HG02678 (cell line): ENCODE data around the gene NTSR1.

ENCODE experiments used
- ATAC-seq: cut with Tn5 transposase; IDR thresholded peaks from one replicate; pipeline ENCODE4 v1.9.1; 2021; ENCODE audit warnings: mild to moderate bottlenecking, moderate library complexity; ENCODE audit not compliant: unreplicated experiment

The NTSR1 gene

DNA sequence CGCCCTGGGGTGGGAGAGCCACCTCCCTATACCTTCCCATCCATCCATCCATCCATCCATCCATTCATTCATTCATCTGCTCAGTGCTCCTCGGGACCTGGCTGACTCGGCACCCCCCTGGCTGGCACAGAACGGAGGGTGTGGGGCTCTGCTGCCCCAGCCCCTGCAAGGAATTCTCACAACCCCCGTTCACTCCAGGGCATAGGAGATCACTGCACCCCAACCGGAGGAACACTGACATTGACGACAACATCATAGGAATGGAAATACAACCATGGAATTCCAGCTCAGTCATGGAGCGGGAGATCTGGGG lies 59.6 kb downstream of the NTSR1 start:
- ATAC-seq = no peak

DNA sequence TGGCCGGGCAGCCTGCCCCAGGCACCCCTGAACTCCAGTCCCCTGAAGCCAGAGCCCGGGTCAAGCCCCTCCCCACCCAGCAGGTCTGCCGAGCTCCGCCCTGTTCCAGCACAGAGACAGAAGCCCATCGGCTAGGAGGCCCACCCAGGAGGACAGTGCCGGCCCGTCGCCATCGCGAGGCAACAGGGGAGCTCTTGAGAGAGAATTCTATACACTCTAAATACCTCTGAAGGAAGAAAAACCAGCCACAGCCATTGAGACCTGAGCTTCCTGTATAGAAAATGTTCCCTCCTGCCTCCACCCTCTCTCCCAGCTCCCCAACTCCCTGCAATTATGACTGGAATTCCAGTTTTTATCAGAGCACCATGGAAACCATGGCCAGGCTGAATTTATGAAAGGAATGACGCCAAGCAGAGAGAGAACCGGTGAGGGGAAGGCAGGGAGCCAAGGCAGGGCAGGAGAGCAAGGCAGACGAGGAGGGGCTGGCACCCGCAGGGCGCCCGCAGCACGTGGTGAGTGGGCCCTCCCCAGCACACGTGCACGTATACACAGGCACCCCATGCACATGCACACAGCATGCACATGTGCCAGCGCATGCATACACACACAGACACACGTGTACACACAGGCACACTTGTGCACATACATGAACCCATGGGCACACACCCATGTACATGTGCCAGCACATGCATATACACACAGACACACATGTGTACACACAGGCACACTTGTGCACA lies 60.1 kb downstream of the NTSR1 start:
- no peak for ATAC-seq

DNA sequence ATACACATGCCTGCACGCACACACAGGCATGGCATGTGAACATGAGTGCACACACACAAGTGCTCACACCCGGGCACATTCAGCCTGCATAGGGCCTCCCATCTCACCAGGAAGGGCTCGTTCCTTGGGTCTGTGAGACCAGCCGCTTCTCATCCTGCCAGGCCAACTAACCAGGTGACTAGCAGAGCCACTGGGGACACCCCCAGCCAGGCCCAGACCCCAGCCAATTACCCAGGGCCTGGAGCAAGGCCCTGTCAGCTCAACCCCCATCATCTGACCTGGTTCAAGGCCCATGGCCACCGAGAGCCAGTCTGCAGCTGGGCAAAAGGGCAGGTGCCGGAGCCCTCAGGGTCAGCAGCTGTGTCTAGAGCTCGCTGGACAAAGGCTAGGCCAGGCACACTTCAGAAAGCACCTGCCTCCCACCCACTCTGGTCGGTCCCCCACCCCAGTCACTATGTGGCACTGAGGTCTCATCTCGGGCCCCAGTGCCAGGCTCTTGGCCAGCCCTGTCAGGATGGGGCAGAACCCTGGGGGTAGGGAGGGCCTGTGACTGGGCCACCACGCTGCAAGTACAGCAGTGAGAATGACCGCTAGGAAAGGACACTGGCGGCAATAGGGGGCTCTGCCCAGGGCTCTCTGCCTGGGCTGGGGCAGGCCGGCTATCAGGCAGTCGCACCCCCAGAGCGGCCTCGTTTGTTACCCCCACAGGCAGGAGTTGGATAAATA lies 60.9 kb downstream of the NTSR1 start:
- ATAC-seq = no peak

DNA sequence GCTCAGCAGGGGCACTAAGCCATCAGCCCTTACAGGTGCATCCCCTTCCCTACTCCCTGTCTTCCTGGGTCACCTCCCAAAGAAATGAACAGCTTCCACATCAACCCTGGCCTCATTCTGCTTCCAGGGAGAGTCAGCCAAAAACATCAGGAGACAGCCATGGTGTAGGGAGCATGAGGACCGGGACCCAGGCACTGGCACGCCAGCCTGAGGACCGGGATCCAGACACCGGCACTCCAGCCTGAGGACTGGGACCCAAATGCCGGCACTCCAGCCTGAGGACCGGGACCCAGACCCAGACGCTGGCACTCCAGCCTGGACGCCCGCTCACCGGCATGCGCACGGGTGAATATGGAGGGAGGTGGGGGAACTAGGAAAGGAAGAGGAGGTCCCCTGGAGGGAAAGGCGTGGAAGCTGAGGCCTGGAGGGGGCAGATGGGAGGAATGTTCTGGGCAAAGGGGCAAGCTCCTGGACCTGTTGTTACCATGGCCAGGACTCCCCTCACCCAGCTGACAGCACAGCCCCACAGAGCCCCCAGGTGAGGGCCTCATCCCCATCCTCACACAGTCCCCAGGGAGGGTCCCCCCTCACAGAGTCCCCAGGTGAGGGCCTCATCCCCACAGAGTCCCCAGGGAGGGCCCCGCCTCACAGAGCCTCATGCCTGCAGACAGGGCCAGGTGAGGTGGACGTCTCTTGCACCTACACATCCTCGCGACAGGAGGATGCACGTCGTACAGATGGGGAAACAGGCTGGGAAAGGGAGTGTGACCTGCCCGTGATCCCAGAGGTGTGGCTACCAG lies 61.7 kb downstream of the NTSR1 start:
- ATAC-seq = no peak

DNA sequence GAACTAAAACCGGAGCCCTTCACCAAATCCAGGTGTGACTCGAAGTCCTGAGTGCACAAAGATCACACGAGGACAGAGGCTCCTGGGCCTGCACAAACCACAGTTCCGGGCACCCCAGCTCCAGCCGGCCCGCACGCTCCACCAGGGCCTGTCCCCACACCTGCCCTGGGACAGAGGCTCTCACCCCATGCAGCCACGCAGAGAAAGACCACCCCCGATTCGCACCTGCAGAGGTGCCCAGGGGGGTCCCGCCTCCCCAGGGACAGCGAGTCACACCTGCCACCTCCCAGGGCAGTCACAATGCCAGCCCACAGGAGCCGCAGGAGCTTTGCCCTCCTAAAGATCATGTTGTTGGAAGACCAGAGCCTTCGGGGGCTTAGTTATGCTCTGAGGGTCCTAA lies 62.3 kb downstream of the NTSR1 start:
- no peak for ATAC-seq

DNA sequence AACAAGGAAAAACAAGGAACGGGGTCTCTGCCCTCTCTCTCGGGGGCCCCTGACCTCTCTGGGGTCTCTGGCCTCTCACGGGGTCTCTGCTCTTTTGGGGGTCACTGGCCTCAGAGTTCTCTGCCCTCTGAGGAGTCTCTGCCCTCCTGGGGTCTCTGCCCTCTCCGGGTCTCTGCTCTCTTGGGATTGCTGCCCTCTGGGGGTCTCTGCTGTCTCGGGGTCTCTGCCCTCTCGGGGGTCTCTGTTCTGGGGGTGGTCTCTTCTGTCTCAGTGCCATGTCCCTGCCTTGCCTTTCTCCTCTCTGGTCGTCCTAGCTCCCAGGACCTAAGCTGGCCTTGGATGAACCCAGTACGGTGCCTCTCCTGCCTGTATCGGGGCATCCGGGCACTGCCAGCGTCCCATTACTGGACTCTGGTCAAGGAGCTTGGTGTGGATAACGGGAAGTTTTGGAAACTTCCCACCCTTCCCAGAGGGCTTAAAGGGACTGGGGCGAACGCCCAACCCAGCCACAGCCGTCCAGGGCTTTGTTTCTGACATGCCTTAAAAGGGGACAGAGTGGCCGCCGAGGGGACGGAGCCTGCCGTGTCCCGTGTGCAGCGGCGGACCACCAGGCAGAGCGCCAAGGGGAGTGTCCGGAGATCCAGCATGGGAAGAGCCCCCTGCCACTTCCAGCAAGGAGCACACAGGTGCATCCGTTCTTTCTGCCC lies 62.9 kb downstream of the NTSR1 start:
- no peak for ATAC-seq

DNA sequence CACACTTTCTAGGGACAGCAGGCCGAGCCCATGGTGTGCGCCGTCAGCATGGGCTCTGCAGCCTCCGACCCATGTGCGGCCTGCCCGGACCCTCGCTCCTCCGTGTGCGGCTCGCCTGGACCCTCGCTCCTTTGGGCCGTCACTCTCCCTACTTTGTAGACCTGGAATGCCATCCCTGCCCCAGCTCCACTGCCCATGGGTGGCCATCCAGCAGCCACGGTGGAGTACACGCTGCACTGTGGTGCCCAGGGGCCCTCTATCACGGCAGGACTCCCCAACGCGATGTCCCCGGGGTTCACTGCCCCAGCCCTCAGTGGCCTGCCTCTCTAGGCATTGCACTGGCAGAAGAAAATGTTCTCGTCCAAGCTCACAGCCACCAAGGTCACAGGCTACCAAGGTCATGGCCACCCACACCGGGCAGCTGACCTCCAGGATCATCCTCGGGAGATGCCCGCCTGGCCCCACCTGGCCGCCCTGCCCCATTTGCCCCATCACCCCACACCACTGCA lies 63.5 kb downstream of the NTSR1 start:
- no peak for ATAC-seq

DNA sequence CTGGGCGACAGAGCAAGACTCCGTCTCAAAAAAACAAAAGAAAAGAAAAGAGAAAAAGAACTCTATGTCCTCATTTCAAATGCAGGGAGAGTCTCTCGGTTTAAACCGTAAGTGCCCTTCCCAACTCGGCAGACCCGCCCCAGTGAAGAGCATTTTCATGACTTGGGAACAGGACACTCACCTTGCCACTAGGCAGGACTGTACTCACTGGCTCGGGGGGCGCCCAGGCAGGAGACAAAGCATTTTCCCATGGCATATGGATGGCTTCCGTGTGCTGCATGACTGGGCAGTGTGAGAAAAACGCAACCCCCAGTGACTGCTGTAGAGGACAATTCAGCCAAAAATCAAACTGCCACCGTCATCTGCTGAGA lies 64.0 kb downstream of the NTSR1 start:
- no peak for ATAC-seq

DNA sequence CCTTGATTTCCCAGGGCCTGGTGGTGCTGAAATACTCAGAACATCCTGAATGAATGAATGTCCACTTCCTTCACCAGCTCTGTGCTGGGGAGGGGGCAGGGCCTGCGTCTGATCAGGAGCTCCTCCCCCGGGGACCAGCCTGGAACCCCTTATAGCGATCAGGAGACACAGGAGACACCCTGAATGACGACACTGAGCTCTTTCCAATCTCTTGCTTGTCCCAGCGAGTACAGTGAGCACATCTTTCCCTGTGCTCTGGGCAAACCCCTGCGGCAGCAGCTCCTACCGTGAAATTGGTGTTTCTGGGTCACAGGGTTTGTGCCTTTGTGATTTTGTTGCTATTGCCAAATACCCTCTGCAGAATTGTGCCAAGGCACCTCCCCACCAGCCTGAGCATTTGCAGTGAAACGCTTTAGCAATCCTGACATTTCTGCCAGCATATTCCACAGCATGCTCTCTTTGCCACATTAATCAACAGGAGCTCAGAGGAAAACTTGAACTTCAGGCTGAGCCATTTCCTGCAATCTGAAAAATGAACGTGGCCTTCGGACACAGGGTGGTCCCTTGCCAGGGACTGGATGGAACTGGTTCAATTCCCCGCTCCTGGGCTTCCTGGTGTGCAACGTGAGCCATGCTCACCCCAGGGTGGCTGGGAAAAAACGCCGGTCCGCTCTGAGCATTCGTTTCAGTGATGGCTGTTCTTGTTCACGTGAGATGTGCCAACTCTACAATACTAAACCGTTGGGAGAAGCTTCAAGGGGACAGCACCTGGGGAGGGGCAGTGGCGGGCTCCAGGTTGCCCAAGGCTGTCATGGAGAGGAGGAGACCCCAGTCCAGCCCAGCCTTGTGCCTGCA lies 64.6 kb downstream of the NTSR1 start:
- ATAC-seq = no peak

DNA sequence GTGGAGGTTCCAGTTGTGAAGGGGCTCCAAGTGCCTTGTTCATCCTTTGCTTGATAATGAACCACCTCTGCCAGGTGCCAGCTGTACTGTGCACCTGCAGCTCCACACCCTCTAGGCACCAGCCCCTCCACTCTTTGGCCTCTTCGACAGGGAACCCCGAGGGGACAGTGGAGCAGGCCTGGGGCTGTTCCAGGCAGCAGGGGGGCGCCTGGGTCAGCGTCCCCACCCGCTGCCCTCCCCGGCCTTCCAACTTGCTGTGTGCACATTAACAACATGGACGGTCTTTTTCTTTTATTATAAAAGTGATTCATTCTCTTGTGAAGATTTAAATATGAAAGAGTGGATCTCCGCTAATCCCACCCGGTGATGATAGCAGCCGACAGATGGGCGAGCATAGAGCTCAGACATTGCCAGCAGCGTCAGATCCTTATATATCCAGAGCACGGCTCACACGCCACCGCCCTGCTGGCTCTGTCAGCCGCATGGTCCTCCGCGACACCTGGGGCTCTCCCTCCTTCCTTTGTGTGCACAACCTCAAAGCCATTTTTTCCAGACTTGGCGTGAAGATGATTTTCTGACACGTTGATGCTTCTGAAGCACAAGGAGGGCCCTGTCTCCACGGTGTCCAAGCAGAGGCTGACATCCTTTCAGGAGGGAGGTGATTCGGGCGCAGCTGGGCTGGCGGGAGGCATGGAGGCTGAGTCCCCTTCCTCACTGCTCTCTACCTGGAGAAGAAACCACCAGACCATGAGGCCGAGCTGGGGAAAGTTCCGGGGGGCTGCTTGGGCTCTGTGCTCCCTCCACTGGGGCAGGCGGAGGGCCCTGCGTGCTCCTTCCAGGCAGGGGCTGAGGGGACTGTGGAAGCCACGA lies 65.4 kb downstream of the NTSR1 start:
- ATAC-seq = no peak

DNA sequence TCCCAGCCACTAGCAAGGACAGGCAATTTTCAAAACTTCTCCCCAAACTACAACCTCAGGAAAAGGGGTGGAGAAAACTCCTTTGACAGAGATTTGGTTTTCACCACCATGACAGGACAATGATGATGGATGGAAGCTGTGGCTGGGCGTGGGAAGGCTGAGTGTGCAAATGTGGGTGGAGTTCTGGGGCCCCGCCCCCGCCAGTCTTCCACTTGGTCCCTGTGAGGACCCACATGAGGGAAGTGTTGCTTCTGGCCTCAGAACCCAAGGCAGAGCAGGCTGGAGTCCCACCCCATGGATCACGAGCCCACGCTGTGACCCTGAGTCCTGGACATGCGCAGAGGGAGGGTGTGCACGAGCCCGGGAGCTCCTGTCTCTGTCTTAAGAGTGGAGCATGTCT lies 66.1 kb downstream of the NTSR1 start:
- no peak for ATAC-seq

DNA sequence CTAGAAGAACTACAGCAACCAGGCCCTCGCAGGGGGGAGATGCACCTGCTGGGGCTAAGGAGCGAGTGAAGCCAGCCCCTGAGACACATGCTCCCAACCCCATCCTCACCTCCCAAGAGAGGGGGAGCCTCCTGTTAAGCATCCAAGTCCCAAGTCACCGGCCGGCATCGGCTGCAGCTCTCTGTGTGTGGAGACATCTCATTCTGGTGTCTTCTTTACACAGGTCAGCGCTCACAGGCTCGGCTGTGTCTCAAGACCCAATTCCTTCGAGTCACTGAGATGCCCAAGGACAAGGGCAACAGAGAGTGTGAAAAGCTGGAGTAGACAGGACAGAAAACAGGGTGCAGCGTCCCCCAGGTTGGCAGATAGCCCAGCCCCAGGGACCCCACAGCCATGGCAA lies 66.6 kb downstream of the NTSR1 start:
- no peak for ATAC-seq

DNA sequence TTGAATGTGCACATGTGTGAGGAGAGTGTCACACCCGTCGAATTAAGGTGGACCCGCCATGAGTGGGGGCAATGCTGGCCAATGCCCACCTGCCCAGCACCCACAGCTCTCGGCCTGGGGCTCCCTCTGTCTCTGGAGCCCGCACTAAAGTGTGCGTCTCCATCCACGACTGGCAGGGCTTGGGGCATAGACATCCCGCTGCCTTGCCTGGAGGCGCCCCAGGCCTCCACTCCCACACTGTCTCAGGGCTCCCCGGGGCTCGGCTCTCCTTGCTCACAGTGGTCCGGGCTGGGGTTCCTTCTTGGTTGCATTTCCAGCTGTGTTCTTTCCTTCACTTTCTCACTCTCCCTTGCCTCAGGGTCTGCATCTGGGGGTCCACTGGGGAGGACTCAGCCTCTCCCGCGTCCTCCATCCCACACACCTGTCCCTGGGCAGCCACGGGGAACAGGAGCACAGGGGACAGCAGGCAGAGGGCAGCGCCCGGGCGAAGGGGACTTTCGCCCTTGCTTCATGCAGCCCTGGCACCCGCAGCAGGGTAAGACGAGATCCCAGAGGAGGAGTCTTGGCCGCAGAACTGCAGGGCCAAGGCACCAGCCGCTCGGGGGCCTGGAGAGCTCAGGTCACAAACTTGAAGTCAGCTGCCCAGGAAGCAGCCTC lies 67.5 kb downstream of the NTSR1 start:
- no peak for ATAC-seq

DNA sequence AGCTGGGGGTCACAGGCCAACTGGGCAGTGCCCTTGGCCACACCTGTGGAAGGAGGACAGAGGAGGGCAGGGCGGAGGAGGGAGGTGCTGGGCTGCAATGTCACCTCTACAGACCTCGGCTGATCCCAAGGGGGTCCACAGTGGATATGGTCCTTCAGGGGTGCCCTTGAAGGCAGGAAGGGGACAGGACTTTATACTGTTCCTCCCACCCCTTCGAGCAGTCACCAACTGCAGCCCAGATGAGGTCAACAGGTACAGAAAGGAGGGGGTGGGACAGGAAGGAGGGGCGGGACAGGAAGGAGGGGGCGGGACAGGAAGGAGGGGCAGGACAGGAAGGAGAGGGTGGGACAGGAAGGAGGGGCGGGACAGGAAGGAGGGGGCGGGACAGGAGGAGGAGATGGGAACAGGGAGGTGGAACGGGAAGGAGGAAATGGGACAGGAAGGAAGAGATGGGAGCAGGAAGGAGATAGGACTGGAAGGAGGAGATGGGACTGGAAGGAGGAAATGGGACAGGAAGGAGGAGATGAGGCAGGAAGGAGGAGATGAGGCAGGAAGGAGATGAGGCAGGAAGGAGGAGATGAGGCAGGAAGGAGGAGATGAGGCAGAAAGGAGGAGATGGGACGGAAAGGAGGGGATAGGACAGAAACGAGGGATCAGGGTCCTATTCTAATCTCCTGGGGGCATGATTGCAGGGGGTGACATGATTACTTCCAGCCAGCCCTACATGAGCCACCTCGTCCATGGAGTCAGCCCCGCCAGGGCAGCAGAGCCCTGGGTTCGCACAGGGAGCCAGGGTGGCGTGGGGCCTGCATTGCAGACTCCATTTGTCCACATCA lies 68.3 kb downstream of the NTSR1 start:
- no peak for ATAC-seq

DNA sequence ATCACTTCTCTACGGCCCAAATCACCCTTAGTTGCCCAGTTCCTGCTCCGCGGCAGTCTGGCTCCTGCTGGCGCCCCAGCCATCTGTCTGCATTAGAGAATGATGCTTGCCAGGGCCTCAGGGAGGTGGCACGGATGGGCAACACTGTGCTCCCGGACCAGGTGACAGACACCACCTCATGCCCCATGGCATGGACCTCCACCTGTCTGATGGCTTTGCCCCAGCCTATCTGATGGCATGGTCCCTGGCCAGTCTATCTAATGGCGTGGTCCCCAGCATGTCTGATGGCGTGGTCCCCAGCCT lies 68.8 kb downstream of the NTSR1 start:
- no peak for ATAC-seq

DNA sequence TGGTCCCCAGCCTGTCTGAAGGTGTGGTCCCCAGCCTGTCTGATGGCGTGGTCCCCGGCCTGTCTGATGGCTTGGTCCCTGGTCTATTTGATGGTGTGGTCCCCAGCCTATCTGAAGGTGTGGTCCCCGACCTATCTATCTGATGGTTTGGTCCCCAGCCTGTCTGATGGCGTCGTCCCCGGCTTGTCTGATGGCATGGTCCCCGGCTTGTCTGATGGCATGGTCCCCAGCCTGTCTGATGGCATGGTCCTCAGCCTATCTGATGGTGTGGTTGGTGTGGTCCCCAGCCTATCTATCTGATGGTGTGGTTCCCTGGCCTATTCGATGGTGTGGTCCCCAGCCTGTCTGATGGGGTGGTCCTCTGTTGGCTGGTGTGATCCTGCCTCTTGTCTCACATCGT lies 69.4 kb downstream of the NTSR1 start:
- ATAC-seq = no peak

DNA sequence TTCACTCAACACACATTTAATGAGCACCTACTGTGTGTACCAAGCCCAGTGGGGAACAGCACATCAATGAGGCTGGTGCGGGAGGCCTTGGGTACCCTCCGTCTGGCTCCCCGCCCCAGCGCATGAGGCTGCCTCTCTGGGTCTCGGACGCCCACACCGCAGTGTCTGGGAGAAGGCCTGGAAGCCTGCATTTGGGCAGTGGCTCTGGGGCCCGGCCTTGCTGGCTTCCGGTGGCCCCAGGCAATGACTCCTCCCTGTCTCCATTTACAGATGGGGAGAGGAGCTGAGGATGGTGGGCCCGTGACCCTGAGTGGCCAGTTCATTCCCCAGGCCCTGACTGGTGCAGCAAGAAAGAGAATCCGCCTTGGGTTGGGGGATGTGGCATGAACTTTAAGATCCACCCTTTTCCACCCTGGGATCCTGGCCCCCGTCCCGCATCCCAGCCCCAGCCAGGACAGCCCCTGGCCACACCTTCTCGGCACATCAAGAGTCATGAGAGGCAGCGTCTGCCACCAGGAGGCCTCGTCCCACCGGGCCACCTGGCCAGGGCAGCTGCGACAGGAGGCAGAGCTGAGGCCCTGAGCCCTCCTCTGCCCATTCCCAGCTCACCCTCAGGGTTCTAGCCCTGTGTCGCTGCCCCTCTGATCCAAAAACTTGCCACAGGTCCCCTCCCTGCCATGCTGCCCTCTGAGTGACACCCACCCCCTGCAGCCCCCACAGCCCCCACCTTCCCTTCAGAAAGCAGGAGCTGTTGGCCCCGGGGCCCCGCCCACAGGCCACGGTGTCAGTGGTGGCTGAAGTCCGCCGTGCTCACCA lies 70.2 kb downstream of the NTSR1 start:
- ATAC-seq = no peak

DNA sequence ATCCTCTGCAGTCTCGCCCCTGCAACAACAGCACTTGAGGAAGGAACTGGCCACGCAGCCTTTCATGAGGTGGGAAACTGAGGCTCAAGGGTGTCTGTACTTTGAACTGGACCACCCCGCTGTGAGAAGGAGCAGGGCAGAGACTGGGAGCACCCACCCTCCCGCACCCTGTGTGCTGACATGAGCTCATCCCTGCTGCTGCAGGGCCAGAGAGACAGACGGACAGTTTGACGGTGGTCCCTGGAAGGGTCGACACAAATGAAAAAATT lies 70.7 kb downstream of the NTSR1 start:
- no peak for ATAC-seq
